Ascending aorta (tissue), 2 donors: Measurements from ENCODE around the gene THSD7B. TPM values are rescaled to one million over a fixed set of nuclear protein-coding genes. Genes with fewer than 3 reads are reported as not detected.

Experiments used
- DNase-seq, 2 donors: peaks; one replicate each; pipeline ENCODE4 v3.0.0-alpha.2; 2019; ENCODE audit warnings: low spot score in 2 of 2
- H3K27ac ChIP-seq, 2 donors: fragments of 200-600 bp; sonication (generic); one replicate each; pipeline ENCODE4 v1.5.1; 2016 to 2017; ENCODE audit warnings: mild to moderate bottlenecking in 1 of 2
- H3K27me3 ChIP-seq: fragments of 200-600 bp; sonication (generic); one replicate; pipeline ENCODE4 v1.5.1; 2017
- H3K36me3 ChIP-seq, 2 donors: fragments of 200-600 bp; sonication (generic); one replicate each; pipeline ENCODE4 v1.5.1; 2016
- H3K4me1 ChIP-seq, 2 donors: fragments of 200-600 bp; sonication (generic); one replicate each; pipeline ENCODE4 v1.5.1; 2016 to 2017; ENCODE audit warnings: mild to moderate bottlenecking in 1 of 2
- H3K4me3 ChIP-seq, 2 donors: fragments of 200-600 bp; sonication (generic); one replicate each; pipeline ENCODE4 v1.5.1; 2016 to 2017; ENCODE audit warnings: mild to moderate bottlenecking in 1 of 2
- H3K9me3 ChIP-seq, 2 donors: fragments of 200-600 bp; sonication (generic); one replicate each; pipeline ENCODE4 v1.5.1; 2016
- intact Hi-C: fragments of 100-400 bp; cut with DNase I; formaldehyde crosslinking; loops from one replicate; pipeline ENCODE4 v1.15.1; 2023
- total RNA-seq: library from RNA; depleted of rRNA; stranded (reverse); fragments of >200 nt; gene quantifications from one replicate; pipeline ENCODE4 v1.1.0, GENCODE V29; 2016
- TF ChIP-seq, protein P1 (sequence below), 3 experiments: fragments of 200-600 bp in 2 of 3; fragments of 450-650 bp in 1 of 3; sonication (generic) in 2 of 3; IDR thresholded peaks; one replicate each; pipeline ENCODE4 v1.5.1; 2016 to 2019; ENCODE audit warnings: antibody characterized with exemption in 3 of 3, mild to moderate bottlenecking in 1 of 3, moderate library complexity in 1 of 3

The THSD7B gene
- total RNA-seq, 1 donor from 2014 or later, result not detected

DNA sequence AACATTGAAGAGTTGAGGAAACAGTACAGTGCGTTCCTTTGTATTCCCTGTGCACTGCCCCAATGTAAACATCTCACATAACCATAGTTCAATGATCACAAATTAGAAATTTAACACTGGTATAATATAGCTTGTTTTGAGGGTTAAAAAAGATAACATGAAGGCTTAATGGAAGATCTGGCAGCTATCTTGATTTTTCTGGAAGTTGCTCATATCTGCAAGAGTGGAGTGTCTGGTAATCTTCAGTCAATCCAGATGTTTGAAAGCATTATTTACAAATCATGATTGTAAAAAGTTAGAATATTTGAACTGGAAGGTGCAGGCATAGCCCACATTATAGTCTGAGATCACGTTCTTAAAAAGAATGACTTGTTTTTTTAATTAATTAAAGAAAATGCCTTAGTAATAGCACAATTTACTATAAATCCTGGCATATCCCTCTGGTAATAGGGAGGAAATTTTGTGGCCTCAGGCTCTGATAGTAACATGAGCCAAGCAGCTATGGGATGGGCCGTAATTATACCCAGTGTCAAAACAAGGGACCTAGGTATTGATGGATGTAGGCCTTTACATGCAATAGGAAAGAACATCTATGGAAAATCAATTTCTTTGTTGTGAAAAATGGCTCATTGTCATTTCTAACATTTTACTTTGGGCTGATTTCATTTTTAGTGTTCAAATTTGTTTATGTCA lies 418.0 kb downstream of the THSD7B start:
- H3K27ac ChIP-seq, result no peak overlapping the region
- intact Hi-C loops, result no loop called here
- TF ChIP-seq, protein P1, sequence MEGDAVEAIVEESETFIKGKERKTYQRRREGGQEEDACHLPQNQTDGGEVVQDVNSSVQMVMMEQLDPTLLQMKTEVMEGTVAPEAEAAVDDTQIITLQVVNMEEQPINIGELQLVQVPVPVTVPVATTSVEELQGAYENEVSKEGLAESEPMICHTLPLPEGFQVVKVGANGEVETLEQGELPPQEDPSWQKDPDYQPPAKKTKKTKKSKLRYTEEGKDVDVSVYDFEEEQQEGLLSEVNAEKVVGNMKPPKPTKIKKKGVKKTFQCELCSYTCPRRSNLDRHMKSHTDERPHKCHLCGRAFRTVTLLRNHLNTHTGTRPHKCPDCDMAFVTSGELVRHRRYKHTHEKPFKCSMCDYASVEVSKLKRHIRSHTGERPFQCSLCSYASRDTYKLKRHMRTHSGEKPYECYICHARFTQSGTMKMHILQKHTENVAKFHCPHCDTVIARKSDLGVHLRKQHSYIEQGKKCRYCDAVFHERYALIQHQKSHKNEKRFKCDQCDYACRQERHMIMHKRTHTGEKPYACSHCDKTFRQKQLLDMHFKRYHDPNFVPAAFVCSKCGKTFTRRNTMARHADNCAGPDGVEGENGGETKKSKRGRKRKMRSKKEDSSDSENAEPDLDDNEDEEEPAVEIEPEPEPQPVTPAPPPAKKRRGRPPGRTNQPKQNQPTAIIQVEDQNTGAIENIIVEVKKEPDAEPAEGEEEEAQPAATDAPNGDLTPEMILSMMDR (IDR thresholded peaks at IDR 0.05), result no peak

DNA sequence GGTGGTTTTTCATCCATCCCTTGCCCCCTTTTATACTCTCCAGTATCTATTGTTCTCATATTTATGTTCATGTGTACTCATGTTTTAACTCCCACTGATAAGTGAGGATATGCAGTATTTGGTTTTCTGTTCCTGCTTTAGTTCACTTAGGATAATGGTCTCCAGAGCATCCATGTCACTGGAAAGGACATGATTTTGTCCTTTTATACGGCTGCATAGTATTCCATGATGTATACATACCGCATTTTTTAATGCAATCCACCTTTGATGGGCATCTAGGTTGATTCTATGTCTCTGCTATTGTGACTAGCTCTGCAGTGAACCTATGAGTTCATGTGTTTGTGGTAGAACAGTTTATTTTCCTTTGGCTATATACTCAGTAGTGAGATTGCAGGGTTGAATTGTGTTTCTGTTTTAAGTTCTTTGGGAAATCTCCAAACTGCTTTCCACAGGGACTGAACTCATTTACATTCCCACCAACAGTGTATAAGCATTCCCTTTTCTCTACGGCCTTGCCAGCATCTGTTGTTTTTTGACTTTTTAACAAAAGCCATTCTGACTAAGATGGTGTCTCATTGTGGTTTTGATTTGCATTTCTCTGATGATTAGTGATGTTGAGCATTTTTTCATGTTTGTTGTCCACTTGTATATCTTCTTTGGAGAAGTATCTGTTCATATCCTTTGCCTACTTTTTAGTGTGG lies 420.2 kb downstream of the THSD7B start:
- no peaks in the 10 kb centered on the region for H3K4me1 ChIP-seq
- no peaks in the 10 kb centered on the region for H3K9me3 ChIP-seq
- intact Hi-C loops, result no loop called here
- H3K27me3 ChIP-seq, result no peaks in the 10 kb centered on the region
- no peak overlapping the region for H3K27ac ChIP-seq
- no peak for DNase-seq
- TF ChIP-seq, protein P1 (IDR thresholded peaks at IDR 0.05), result no peak
- no peaks in the 10 kb centered on the region for H3K36me3 ChIP-seq
- no peak overlapping the region for H3K4me3 ChIP-seq

More for the DNA sequence above, 418.0 kb downstream of the THSD7B start:
- no peak for DNase-seq
- Histone ChIP-seq H3K4me3 (no peak overlapping the region), H3K9me3 (no peaks in the 10 kb centered on the region), H3K4me1 (no peaks in the 10 kb centered on the region), H3K36me3 (no peaks in the 10 kb centered on the region), H3K27me3 (no peaks in the 10 kb centered on the region)

DNA sequence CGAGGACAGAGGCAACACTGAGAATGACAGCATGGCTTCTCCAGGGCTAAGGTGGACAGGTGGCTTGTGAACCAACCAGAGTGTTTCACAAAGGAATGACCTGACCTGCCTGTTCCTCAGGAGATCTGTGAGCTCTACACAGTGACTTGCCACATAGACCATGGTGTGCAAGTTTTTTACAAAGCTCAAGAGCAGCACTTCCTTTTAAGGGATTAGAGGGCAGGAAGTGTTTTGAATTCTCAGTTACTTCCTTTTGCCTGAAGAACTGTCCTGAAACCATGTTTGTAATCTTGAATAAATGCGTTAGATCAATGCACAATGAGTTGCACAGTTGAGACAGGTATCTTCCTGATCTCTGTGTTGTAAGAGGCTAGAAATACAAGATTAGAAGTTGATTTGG lies 421.9 kb downstream of the THSD7B start:
- no peaks in the 10 kb centered on the region for H3K9me3 ChIP-seq
- intact Hi-C loops, result no loop called here
- TF ChIP-seq, protein P1 (IDR thresholded peaks at IDR 0.05), result no peak
- no peak overlapping the region for H3K4me3 ChIP-seq
- DNase-seq, result no peak
- H3K27me3 ChIP-seq, result no peaks in the 10 kb centered on the region
- H3K4me1 ChIP-seq, result no peaks in the 10 kb centered on the region
- no peaks in the 10 kb centered on the region for H3K36me3 ChIP-seq
- H3K27ac ChIP-seq, result no peak overlapping the region

DNA sequence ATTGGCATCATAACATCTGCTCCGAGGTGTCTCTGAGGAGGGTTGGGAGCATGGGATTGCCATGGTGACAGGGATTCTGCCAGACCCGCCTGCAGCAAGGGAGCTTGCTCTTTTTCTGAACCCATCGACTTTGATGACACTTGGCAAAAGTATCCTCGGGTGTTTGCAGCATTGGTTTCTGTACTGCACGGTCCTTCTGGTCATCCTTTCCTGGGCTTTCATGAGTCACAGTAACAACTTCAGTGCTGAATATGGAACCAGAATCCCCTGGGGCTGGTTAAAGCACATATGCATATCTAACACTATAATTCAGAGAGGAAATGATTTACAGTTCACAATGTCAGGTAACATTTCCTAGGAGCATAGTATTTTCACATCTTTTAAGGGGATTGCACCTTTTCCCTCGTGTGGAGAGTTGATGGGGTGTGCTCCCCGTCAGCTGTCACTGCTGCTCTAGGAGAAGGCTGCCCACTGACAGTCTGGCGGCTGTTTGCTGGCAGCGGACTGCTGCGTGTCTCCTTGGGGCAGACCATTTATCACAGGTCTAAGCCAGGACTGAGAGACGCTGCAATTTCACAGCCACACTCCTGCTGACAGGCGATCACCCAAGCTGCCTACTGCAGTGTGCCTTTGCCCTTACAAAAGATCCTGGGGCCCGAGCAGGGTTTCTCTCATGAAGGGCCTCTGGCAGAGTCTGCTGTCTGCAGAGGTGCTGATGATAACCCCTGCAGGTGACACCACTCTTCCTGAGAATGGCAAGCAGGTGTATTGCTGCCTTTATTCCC lies 425.3 kb downstream of the THSD7B start:
- no peak for DNase-seq
- Histone ChIP-seq H3K4me3 (no peak overlapping the region), H3K36me3 (no peaks in the 10 kb centered on the region), H3K9me3 (no peaks in the 10 kb centered on the region), H3K4me1 (no peaks in the 10 kb centered on the region), H3K27ac (no peak overlapping the region), H3K27me3 (no peaks in the 10 kb centered on the region)
- TF ChIP-seq, protein P1 (IDR thresholded peaks at IDR 0.05), result no peak
- intact Hi-C loops, result no loop called here

DNA sequence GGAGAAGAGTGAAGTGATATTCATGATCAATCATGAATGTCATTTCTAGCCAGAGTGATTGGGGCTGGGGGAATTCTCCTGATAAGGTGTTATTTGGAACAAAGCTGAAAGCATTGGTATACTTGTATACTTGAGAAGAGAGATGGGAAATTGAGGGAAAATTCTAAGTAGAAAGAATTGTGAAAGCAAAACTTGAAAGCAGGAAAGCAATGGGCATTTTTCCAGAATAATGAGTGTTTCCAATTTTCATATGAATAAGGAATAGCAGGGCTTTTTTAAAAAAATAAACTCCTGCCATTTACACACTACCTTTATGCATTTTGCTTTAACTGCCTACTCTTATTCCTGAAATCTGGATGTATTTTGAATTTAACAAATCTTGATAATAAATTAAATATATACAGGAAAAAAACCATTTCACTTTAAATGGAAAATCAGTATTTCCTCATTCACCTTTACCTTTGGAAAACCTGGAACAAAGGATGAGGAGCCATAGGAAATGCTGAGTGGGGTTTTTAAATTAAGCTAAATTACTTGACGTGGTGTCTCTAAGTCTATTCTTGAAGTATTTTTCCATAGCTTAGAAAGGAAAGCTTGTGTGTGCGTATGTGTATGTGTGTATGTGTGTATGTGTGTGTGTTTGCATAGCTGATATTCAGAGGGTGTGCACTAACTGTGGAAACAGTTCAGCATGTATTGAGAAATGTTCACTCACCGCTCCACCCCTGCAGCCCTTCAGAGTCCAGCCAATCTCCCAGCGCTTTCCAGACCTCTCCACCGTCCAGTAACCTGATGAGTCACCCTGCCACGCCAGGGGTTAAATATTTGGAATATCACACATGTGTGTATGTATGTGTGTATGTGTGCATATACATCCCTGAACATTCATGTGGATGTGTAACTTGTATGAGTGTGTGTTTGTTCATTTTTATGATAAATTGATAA lies 427.3 kb downstream of the THSD7B start:
- TF ChIP-seq, protein P1 (IDR thresholded peaks at IDR 0.05), result no peak
- H3K4me3 ChIP-seq, result no peak overlapping the region
- intact Hi-C loops, result no loop called here
- no peaks in the 10 kb centered on the region for H3K27me3 ChIP-seq
- no peak for DNase-seq
- H3K9me3 ChIP-seq, result no peaks in the 10 kb centered on the region
- H3K36me3 ChIP-seq, result no peaks in the 10 kb centered on the region
- H3K27ac ChIP-seq, result no peak overlapping the region
- H3K4me1 ChIP-seq, result no peaks in the 10 kb centered on the region
